Neuronal stem cell (in vitro differentiated cells): ENCODE measurements around the gene PACSIN2.

Experiments used
- DNase-seq: peaks from one replicate; pipeline ENCODE4 v3.0.0-alpha.2; 2013; ENCODE audit warnings: low spot score
- H2AFZ ChIP-seq: one replicate; pipeline ENCODE4 v1.6.1; 2013; ENCODE audit warnings: mild to moderate bottlenecking, low read length, inconsistent platforms
- H2AK5ac ChIP-seq: 2 replicates; pipeline ENCODE4 v1.6.1; 2013; ENCODE audit warnings: low read depth, mild to moderate bottlenecking, inconsistent platforms, low read length, moderate library complexity, mixed read lengths
- H2BK120ac ChIP-seq: 2 replicates; pipeline ENCODE4 v1.6.1; 2013; ENCODE audit warnings: low read depth, mild to moderate bottlenecking, inconsistent platforms, low read length, moderate library complexity, mixed read lengths
- H2BK12ac ChIP-seq: one replicate; pipeline ENCODE4 v1.6.1; 2013; ENCODE audit warnings: low read length, inconsistent platforms
- H2BK15ac ChIP-seq: 2 replicates; pipeline ENCODE4 v1.6.1; 2013; ENCODE audit warnings: mild to moderate bottlenecking, low read length, inconsistent platforms, mixed read lengths
- H2BK5ac ChIP-seq: one replicate; pipeline ENCODE4 v1.6.1; 2013; ENCODE audit warnings: inconsistent platforms, mild to moderate bottlenecking, low read length, moderate library complexity
- H3K14ac ChIP-seq: one replicate; pipeline ENCODE4 v1.6.1; 2013; ENCODE audit warnings: low read length, inconsistent platforms
- H3K18ac ChIP-seq: 2 replicates; pipeline ENCODE4 v1.6.1; 2013; ENCODE audit warnings: low read length, inconsistent platforms
- H3K23ac ChIP-seq: 2 replicates; pipeline ENCODE4 v1.6.1; 2013; ENCODE audit warnings: low read depth, mild to moderate bottlenecking, mixed read lengths, low read length, inconsistent platforms; ENCODE audit not compliant: poor library complexity
- H3K27ac ChIP-seq: replicated peaks from 3 replicates; pipeline ENCODE4 v1.5.1; 2013; ENCODE audit warnings: low read length, inconsistent platforms
- H3K27me3 ChIP-seq, 3 experiments: 2 replicates each; pipeline ENCODE4 v1.6.1; 2013; ENCODE audit warnings: low read length in 3 of 3, mild to moderate bottlenecking in 2 of 3, inconsistent platforms in 1 of 3, low read depth in 1 of 3, mixed read lengths in 1 of 3, moderate library complexity in 1 of 3; ENCODE audit not compliant: control insufficient read depth in 3 of 3, insufficient read depth in 3 of 3
- H3K36me3 ChIP-seq, 2 donors: replicated peaks in 1 of 2; 2 replicates each; pipeline ENCODE4 v1.6.1; 2013; ENCODE audit warnings: low read length in 2 of 2; ENCODE audit not compliant: control insufficient read depth in 2 of 2, insufficient read depth in 2 of 2
- H3K4ac ChIP-seq: 2 replicates; pipeline ENCODE4 v1.6.1; 2013; ENCODE audit warnings: inconsistent platforms, mild to moderate bottlenecking, low read length, moderate library complexity
- H3K4me1 ChIP-seq, 2 donors: 1 replicate in 1 of 2; 2 replicates in 1 of 2; pipeline ENCODE4 v1.6.1; 2013; ENCODE audit warnings: low read length in 2 of 2, low read depth in 1 of 2; ENCODE audit not compliant: control insufficient read depth in 2 of 2, insufficient read depth in 1 of 2
- H3K4me2 ChIP-seq: one replicate; pipeline ENCODE4 v1.6.1; 2013; ENCODE audit warnings: mild to moderate bottlenecking, low read length, inconsistent platforms; ENCODE audit not compliant: insufficient read depth, poor library complexity, severe bottlenecking
- H3K4me3 ChIP-seq, 2 donors: 2 replicates each; pipeline ENCODE4 v1.5.1; 2013; ENCODE audit warnings: low read length in 2 of 2, mild to moderate bottlenecking in 2 of 2, inconsistent platforms in 1 of 2, moderate library complexity in 1 of 2
- H3K79me1 ChIP-seq: one replicate; pipeline ENCODE4 v1.6.1; 2013; ENCODE audit warnings: low read depth, mild to moderate bottlenecking, inconsistent platforms, low read length, moderate library complexity
- H3K9ac ChIP-seq: one replicate; pipeline ENCODE4 v1.6.1; 2013; ENCODE audit warnings: mild to moderate bottlenecking, low read depth, low read length, inconsistent platforms; ENCODE audit not compliant: poor library complexity
- H3K9me3 ChIP-seq, 2 donors: replicated peaks in 1 of 2; 2 replicates each; pipeline versions ENCODE3 to v1.6.1; 2013; ENCODE audit warnings: low read length in 2 of 2, mild to moderate bottlenecking in 2 of 2, inconsistent platforms in 1 of 2, low read depth in 1 of 2, mixed read lengths in 1 of 2, moderate library complexity in 1 of 2; ENCODE audit not compliant: control insufficient read depth in 2 of 2, insufficient read depth in 1 of 2
- H4K8ac ChIP-seq: one replicate; pipeline ENCODE4 v1.6.1; 2013; ENCODE audit warnings: low read depth, mild to moderate bottlenecking, inconsistent platforms, low read length, moderate library complexity
- H4K91ac ChIP-seq: one replicate; pipeline ENCODE4 v1.6.1; 2013; ENCODE audit warnings: low read length, low read depth, mild to moderate bottlenecking, inconsistent platforms; ENCODE audit not compliant: poor library complexity
- WGBS, 2 donors: extraction: QIAGEN DNeasy Blood & Tissue Kit; methylation state at CpG; one replicate each; pipeline ENCODE4 v1.1.7; 2013; ENCODE audit warnings: missing lambda C conversion rate in 2 of 2, mixed read lengths in 1 of 2; ENCODE audit not compliant: insufficient read length in 2 of 2, insufficient replicate concordance in 1 of 2; ENCODE audit errors: extremely low coverage in 2 of 2; 5-methylcytosine and 5-hydroxymethylcytosine counted together

PACSIN2 gene

DNA sequence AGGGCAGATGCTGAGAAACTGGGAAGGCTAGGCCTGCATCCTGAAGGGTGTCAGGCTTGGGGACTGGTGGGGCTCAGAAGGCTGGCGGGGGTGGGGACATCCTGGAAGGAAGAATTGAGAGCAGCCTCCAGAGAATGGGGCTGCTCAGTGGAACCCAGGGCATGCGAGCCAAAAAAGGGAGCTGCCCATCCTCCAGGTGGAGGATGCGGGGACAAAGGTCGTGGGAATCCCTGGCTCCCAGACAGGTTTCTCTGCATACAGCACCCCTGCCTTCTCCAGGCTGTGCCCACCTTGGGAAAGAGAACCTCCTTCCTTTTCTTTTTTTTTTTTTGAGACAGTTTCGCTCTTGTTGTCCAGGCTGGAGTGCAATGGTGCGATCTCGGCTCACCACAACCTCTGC is 117.0 kb downstream of the PACSIN2 start:
- Histone ChIP-seq H3K4me3 (no peak overlapping the region), H2BK15ac (no peak overlapping the region)

GRCh38 chr22:42895541-42895981 is 119.4 kb downstream of the PACSIN2 start:
- Histone ChIP-seq H3K18ac (no peak overlapping the region), H2BK5ac (no peak overlapping the region), H3K4me3 (no peak overlapping the region), H3K79me1 (no peaks in the 10 kb centered on the region), H2AK5ac (no peak overlapping the region), H2AFZ (no peak overlapping the region), H4K8ac (no peak overlapping the region), H3K9ac (no peak overlapping the region), H3K4me1 (peaks cover 0 to 7% of the 10 kb centered on the region in 2 donors), H4K91ac (no peak overlapping the region), H3K4ac (no peak overlapping the region), H3K23ac (no peak overlapping the region), H3K27me3 (no peaks in the 10 kb centered on the region), H3K9me3 (no peaks in the 10 kb centered on the region), H3K4me2 (no peak overlapping the region), H3K14ac (no peak overlapping the region), H3K36me3 (peaks cover 7 to 34% of the 10 kb centered on the region in 2 donors), H3K27ac (no peak overlapping the region), H2BK12ac (no peak overlapping the region), H2BK120ac (no peak overlapping the region), H2BK15ac (no peak overlapping the region)
- whole genome bisulfite sequencing, 2 donors = no CpG with 5 or more reads among the region's 9 CpGs
- no peak for DNase-seq

More for the DNA sequence above, 117.0 kb downstream of the PACSIN2 start:
- H3K18ac ChIP-seq = no peak overlapping the region
- H2BK5ac ChIP-seq = no peak overlapping the region
- peaks cover 0 to 4% of the 10 kb centered on the region in 2 donors for H3K4me1 ChIP-seq
- H3K4ac ChIP-seq = no peak overlapping the region
- no CpG with 5 or more reads among the region's 7 CpGs for WGBS, 2 donors
- no peak overlapping the region for H2BK12ac ChIP-seq
- no peak overlapping the region for H3K14ac ChIP-seq
- no peak overlapping the region for H2AK5ac ChIP-seq
- H3K27ac ChIP-seq = no peak overlapping the region
- no peak overlapping the region for H3K23ac ChIP-seq
- H3K4me2 ChIP-seq = no peak overlapping the region
- no peak overlapping the region for H2BK120ac ChIP-seq
- no peak for DNase-seq
- no peaks in the 10 kb centered on the region for H3K27me3 ChIP-seq
- H4K91ac ChIP-seq = no peak overlapping the region
- H3K9me3 ChIP-seq = no peaks in the 10 kb centered on the region
- H3K9ac ChIP-seq = no peak overlapping the region
- H3K79me1 ChIP-seq = no peaks in the 10 kb centered on the region
- H2AFZ ChIP-seq = no peak overlapping the region
- peaks cover 1 to 25% of the 10 kb centered on the region in 2 donors for H3K36me3 ChIP-seq
- no peak overlapping the region for H4K8ac ChIP-seq

GRCh38 chr22:42895087-42895486 is 119.9 kb downstream of the PACSIN2 start:
- Histone ChIP-seq H3K36me3 (peaks cover 7 to 39% of the 10 kb centered on the region in 2 donors), H4K8ac (no peak overlapping the region), H2AK5ac (no peak overlapping the region), H3K9me3 (no peaks in the 10 kb centered on the region), H3K27ac (no peak overlapping the region), H3K4me3 (no peak overlapping the region), H3K23ac (no peak overlapping the region), H3K79me1 (no peaks in the 10 kb centered on the region), H2BK12ac (no peak overlapping the region), H4K91ac (no peak overlapping the region), H3K4me1 (peaks cover 0 to 7% of the 10 kb centered on the region in 2 donors), H3K18ac (no peak overlapping the region), H3K4me2 (no peak overlapping the region), H3K14ac (no peak overlapping the region), H3K27me3 (no peaks in the 10 kb centered on the region), H2BK15ac (no peak overlapping the region), H2BK120ac (no peak overlapping the region), H3K9ac (no peak overlapping the region), H3K4ac (no peak overlapping the region), H2AFZ (no peak overlapping the region), H2BK5ac (no peak overlapping the region)
- no peak for DNase-seq
- WGBS, 2 donors = no CpG with 5 or more reads among the region's 7 CpGs

- Histone ChIP-seq H3K14ac (peak overlapping the region; percentile 32), H2BK15ac (no peak overlapping the region), H3K27ac (no peak overlapping the region), H2AFZ (no peak overlapping the region), H2BK120ac (no peak overlapping the region), H3K9me3 (no peaks in the 10 kb centered on the region), H3K4me1 (peaks cover 0 to 5% of the 10 kb centered on the region in 2 donors), H3K4ac (no peak overlapping the region), H3K9ac (no peak overlapping the region), H3K27me3 (no peaks in the 10 kb centered on the region), H3K79me1 (peaks cover 2% of the 10 kb centered on the region), H3K18ac (peak overlapping the region; percentile 5), H2BK12ac (no peak overlapping the region), H2BK5ac (no peak overlapping the region), H3K4me2 (no peak overlapping the region), H4K91ac (no peak overlapping the region), H3K23ac (no peak overlapping the region), H4K8ac (no peak overlapping the region), H3K4me3 (no peak overlapping the region), H3K36me3 (peaks cover 13 to 51% of the 10 kb centered on the region in 2 donors), H2AK5ac (peak overlapping the region; percentile 33)
- no CpG with 5 or more reads among the region's 25 CpGs for WGBS, 2 donors
- DNase-seq = no peak
Observed at GRCh38 chr22:42893371-42894150, 121.4 kb downstream of the PACSIN2 start.
